GM20431 (cell line): ENCODE data around the gene NATD1.

Experiments used
- in situ Hi-C: fragments of 300-500 bp; cut with MseI, MboI; formaldehyde crosslinking; loops from one replicate; pipeline ENCODE4 v1.15.0; 2020; ENCODE audit warnings: low sequenced_read_pairs; ENCODE audit not compliant: unreplicated experiment

NATD1 gene

GRCh38 chr17:21291862-21292261 lies 38.7 kb upstream of the NATD1 start:
- in situ Hi-C loops = loop anchor here (25.0 kb wide), 1 partner anchor 220 kb away; no protein-coding TSS in a partner anchor

- in situ Hi-C loops = loop anchor here (25.0 kb wide), 1 partner anchor 221 kb away; no protein-coding TSS in a partner anchor
Measured at GRCh38 chr17:21291357-21291756, 38.1 kb upstream of the NATD1 start.

- in situ Hi-C loops = loop anchor here (25.0 kb wide), 1 partner anchor 222 kb away; no protein-coding TSS in a partner anchor
Measured at GRCh38 chr17:21289902-21290571, 36.8 kb upstream of the NATD1 start.

- in situ Hi-C loops = loop anchor here (25.0 kb wide), 1 partner anchor 223 kb away; no protein-coding TSS in a partner anchor
Measured at GRCh38 chr17:21289175-21289901, 36.1 kb upstream of the NATD1 start.

- in situ Hi-C loops = loop anchor here (25.0 kb wide), 1 partner anchor 224 kb away; no protein-coding TSS in a partner anchor
Measured at GRCh38 chr17:21288571-21289017, 35.4 kb upstream of the NATD1 start.

- in situ Hi-C loops = loop anchor here (25.0 kb wide), 1 partner anchor 224 kb away; no protein-coding TSS in a partner anchor
Measured at GRCh38 chr17:21287703-21288449, 34.7 kb upstream of the NATD1 start.

GRCh38 chr17:21286909-21287702 lies 33.9 kb upstream of the NATD1 start:
- in situ Hi-C loops = loop anchor here (25.0 kb wide), 1 partner anchor 225 kb away; no protein-coding TSS in a partner anchor

- in situ Hi-C loops = loop anchor here (25.0 kb wide), 1 partner anchor 226 kb away; no protein-coding TSS in a partner anchor
Measured at GRCh38 chr17:21286066-21286770, 33.0 kb upstream of the NATD1 start.

- in situ Hi-C loops = loop anchor here (25.0 kb wide), 1 partner anchor 227 kb away; no protein-coding TSS in a partner anchor
Measured at GRCh38 chr17:21285164-21286065, 32.2 kb upstream of the NATD1 start.

DNA sequence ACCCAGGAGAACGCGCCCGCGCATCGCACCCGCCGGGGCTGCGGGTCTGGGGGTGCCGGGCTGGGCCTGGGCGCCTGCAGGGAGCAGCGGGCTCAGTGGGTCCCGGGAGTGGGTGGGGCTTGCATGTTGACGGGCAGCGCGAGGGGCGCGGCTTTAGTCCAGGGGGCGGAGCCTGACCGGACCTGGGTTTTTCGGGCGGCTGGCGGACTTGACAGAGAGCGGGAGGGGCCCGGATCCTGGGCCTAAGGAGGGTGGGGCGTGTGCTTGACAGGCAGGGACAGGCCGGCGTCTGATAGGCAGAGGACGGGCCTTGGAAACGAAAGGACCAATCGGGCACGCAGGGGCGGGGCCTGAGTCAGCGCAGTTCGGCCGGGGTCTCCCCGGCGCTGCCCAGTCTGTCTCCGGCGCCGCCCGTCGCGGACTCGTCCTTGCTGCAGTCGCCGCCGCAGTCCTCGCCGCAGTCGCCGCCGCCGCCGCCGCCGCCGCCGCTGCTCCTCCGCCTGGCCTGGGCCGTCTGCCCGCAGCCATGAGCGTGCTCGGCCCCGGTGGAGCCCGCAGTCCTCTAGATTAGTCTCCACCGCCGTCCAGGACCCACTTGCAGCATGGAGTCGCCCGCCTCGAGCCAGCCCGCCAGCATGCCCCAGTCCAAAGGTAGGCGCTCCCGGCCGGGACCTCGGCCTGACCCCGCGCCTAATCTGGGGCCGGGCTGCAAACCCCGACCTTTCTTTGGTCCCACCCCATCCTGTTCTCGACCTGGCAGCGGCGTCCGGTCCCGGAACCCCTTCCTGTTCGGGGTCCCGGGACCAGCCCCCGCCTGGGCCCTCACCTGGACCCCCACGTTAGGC lies 31.3 kb upstream of the NATD1 start, which contains the start of gene MAP2K3:
Gene MAP2K3, plus strand, starts transcription at position 393 of the 845 bp plus-strand sequence. Its CDS starts 210 bp downstream, at position 603.
- in situ Hi-C loops = loop anchor here (25.0 kb wide), 1 partner anchor 228 kb away; no protein-coding TSS in a partner anchor

GRCh38 chr17:21283482-21284318 lies 30.5 kb upstream of the NATD1 start:
- in situ Hi-C loops = loop anchor here (25.0 kb wide), 1 partner anchor 229 kb away; no protein-coding TSS in a partner anchor

- in situ Hi-C loops = loop anchor here (25.0 kb wide), 1 partner anchor 229 kb away; no protein-coding TSS in a partner anchor
Measured at GRCh38 chr17:21282850-21283249, 29.6 kb upstream of the NATD1 start.

GRCh38 chr17:21282231-21282630 lies 29.0 kb upstream of the NATD1 start:
- in situ Hi-C loops = loop anchor here (25.0 kb wide), 1 partner anchor 230 kb away; no protein-coding TSS in a partner anchor

- in situ Hi-C loops = loop anchor here (25.0 kb wide), 1 partner anchor 232 kb away; no protein-coding TSS in a partner anchor
Measured at GRCh38 chr17:21280081-21280518, 26.9 kb upstream of the NATD1 start.

DNA sequence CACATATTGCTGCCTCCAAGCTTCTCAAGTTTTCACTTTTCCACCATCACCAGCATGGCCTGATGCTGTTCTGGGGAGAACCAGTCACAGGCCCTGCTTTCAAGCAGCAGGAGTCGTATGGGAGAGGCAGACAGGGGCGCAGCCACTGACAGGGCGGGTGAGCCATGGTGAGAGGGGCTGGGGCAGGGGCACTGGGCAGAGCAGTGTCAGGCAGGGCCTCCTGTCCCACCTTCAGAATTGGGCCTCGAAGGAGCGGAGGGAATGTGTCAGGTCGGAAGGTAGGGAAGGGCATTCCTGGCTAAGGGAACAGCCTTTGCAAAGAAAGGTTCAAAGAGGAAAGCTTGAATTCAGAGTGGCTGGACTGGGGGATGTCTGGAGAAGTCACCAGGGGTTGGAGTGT lies 26.4 kb upstream of the NATD1 start:
- in situ Hi-C loops = loop anchor here (25.0 kb wide), 1 partner anchor 233 kb away; no protein-coding TSS in a partner anchor
